GM12872 (cell line): Measurements from ENCODE around the gene BMAL1.

Experiments used
- CTCF ChIP-seq: IDR thresholded peaks from 3 replicates; pipeline ENCODE4 v1.5.1; 2011; ENCODE audit warnings: low read depth, mild to moderate bottlenecking, low read length, moderate library complexity; ENCODE audit not compliant: insufficient read depth

The BMAL1 gene

DNA sequence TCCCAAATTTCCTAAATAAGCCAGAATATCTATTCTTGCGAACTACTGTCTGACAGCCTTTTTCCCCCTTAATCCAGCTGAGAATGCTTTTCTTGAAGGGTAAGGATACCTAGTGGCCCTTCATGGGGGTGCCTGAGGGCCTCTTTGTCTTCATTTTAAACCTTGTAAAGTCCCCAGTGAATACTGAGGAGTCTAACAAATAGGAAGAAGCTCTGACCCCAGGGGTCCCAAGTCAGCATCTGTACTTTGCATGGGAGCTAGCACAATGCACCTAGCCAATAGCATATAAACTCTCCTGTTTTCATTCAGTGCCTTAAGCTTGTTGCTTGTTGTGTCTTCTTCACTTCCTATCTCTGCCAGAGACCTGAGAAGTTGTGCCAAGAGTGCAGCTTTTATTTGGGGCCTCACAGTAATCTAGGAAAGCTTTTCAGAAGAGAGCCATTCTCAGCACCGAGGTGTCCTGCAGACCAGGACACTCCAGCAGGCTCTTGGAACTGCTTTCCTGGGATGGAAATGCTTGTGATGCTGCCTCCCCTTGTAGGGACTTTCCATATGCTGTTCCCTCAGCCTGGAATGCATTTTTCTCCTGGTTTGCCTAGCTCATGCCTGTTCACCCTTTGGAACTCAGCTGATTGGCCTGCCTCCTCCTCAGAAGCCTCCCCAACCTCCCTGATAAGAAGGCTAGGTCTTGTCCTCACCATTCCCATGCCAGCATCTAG lies 37.2 kb downstream of the BMAL1 start:
- TF ChIP-seq CTCF = no peak

DNA sequence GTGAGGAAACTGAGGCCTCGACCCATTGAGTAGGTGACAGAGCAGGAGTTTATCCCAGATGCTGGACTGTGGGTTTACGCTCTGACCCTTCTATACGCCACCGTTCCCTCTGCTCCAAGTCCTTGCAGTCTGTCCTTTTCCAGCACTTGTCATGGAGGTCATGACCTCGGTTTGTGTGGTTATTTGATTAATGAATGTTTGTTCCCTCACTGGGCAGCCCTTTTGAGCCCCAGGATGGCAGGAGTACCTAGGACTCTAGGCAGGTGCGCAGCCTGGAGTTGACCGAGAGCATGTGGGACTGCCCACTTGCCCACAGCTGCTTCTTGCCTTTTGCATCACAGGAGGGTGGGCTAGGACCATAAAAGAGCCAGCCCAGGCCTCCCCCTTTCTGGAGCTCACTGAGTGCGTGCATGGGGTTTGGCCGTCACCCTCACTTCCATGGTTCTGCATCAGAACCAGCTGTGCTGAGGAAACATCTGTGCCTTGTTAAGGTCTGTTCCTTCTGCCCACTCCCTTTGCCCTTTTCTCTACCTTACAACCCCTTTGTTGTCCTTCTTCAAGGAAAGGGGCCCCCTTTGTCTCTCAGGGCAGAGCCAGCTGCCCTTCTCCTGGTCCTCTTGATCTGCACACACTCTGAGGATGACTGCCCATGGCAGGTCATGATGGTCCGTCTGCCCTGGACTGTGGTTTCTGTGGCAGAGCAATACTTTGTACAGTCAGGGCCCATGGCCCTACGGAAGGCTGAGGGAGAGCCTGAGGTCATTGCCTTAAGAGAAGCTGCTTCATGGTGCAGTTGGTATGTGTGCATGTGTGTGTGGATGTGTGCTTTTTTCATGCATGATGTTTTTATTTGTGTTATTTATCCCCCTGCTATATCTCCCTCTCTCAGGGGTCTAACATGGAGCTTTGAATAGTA lies 38.2 kb downstream of the BMAL1 start:
- TF ChIP-seq CTCF = no peak

DNA sequence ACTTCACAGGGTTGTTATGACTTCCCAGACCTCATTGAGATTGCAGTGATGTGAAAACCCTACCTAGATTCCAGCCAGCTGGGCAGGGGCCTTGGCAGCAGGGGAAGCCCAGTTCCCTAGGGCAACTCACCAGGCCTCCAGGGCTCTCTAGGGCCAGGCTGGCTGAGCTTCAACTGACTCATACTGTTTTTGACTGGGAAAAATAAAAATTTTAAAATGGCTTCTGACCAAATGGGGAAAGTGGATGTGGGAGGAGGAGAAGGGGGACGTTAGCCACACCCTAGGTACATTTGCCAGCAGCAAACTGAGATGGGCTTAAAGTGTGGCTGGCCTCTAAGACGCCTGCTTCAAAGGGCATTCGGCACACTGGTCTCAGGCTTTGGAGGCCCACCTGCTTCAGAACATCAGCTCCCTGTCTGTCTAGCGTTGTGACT lies 39.0 kb downstream of the BMAL1 start:
- no peak for TF ChIP-seq CTCF

DNA sequence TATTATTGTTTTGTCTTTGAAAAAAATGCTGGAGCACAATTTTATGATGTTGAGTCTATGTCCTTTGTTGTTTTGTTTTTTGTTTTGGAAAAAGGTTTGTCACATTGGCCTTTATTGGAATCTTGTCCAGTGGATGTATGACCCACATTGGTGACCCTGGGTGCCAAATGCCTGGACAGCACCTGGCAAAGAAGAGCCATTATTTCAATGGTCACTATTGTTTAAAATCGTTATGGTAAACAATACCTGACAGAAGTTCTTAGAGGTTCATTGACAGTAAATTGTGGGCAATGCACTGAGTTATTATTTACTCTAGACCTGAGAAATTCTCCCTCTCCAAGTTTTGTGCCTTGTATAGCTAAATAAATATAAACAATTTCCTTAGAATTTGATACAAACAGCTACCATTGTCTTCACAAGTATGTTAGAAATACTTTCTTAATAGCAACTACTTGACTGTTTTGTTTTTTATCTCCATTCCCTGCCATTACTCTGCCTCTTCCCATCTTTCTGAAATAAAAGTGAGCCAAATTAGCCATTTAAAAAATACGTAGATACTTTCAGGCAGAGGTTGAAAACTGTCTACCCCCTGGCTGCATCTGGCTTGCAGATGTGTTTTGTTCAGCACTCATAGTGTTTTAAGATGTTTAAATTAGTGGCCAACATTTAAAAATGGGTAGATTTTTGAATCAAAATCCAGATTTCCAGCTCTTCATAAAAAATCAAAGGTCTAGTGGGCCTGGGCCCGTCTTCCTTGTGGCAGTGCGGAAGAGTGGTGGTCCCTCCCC lies 39.9 kb downstream of the BMAL1 start:
- TF ChIP-seq CTCF = no peak

GRCh38 chr11:13318498-13319295 lies 41.1 kb downstream of the BMAL1 start:
- no peak for TF ChIP-seq CTCF

DNA sequence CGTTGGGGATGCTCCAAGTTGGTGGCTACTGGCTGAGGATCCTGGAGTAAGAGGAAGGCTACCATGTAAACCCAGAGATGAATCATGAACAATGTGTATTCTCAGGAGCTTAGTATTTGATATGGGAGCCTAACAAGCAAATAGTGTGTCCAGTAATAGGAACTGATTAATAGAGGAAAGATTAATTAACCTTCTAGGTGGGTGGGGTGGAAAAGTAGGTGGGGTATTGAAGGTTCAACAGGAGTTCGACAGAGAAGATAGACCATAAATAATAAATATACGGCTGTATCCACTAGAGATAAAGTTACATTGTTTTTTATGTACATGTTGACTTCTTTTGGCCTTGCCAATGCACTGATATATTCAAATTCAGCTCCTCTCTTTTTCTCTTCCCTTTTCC lies 43.1 kb downstream of the BMAL1 start:
- TF ChIP-seq CTCF = no peak
